Left lung (tissue), 10 donors: ENCODE results near the gene RAB6B. TPM values are rescaled to one million over a fixed set of nuclear protein-coding genes. Genes with fewer than 3 reads are reported as not detected.

ENCODE experiments used
- ATAC-seq: fragments of 200-7000 bp; cut with Tn5 transposase; one replicate; pipeline ENCODE4 v1.9.1; 2020; ENCODE audit warnings: moderate library complexity
- DNase-seq, 4 donors: peaks; one replicate each; pipeline ENCODE4 v3.0.0-alpha.2; 2013 to 2020
- H3K27ac ChIP-seq, 2 donors: fragments of 200-600 bp; sonication (generic) in 1 of 2; one replicate each; pipeline versions ENCODE4 v1.5.0 to v1.8.0; 2020 to 2021
- H3K27me3 ChIP-seq, 2 donors: fragments of 200-600 bp; sonication (generic) in 1 of 2; one replicate each; pipeline versions ENCODE4 v1.5.0 to v1.8.0; 2020 to 2021
- H3K36me3 ChIP-seq, 2 donors: fragments of 200-600 bp; sonication (generic) in 1 of 2; one replicate each; pipeline versions ENCODE4 v1.5.0 to v1.8.0; 2020 to 2021
- H3K4me1 ChIP-seq, 2 donors: fragments of 200-600 bp; one replicate each; pipeline ENCODE4 v1.8.0; 2021
- H3K4me3 ChIP-seq, 2 donors: fragments of 200-600 bp; sonication (generic) in 1 of 2; one replicate each; pipeline versions ENCODE4 v1.5.0 to v1.8.0; 2020 to 2021; ENCODE audit warnings: mild to moderate bottlenecking in 1 of 2
- H3K9me3 ChIP-seq, 2 donors: fragments of 200-600 bp; sonication (generic) in 1 of 2; one replicate each; pipeline versions ENCODE4 v1.5.0 to v1.8.0; 2020 to 2021
- CTCF ChIP-seq, 2 donors: fragments of 200-600 bp; sonication (generic) in 1 of 2; IDR thresholded peaks; one replicate each; pipeline versions ENCODE4 v1.5.0 to v1.8.0; 2021; ENCODE audit warnings: antibody characterized with exemption in 2 of 2
- intact Hi-C, 2 donors: fragments of 100-400 bp; cut with DNase I; formaldehyde crosslinking; loops; one replicate each; pipeline versions ENCODE4 v1.11.2 to v1.14.2; 2022
- polyA plus RNA-seq, 6 donors: library from polyadenylated mRNA; unstranded; fragments of 120-200 nt; gene quantifications; one replicate each; pipeline ENCODE4 v1.2.1, GENCODE V29; 2013; ENCODE audit not compliant: insufficient read length in 6 of 6
- total RNA-seq, 2 donors: library from RNA; stranded (reverse); fragmentation: NEBNext Ultra II Directional; extraction: Animal tissue kit (Norgen Biotek cat#: 25700); gene quantifications; one replicate each; pipeline ENCODE4 v1.2.1, GENCODE V29; 2021
- donor health status: DM: no; HTN: yes; CAD: no.
- donor health status: DM: no; HTN: no; CAD: no.

Gene RAB6B
- total and polyA plus RNA-seq, 8 donors, result 3.7 to 11.4 (median 6.1) TPM

GRCh38 chr3:133828576-133829309 is 66.9 kb downstream of the RAB6B start:
- no peak for TF ChIP-seq CTCF (IDR thresholded peaks at IDR 0.05)
- peaks cover 0 to 21% of the 10 kb centered on the region in 2 donors for H3K36me3 ChIP-seq
- H3K9me3 ChIP-seq, result no peaks in the 10 kb centered on the region
- intact Hi-C loops, result no loop called here
- no peaks in the 10 kb centered on the region for H3K4me1 ChIP-seq
- no peaks in the 10 kb centered on the region for H3K27me3 ChIP-seq
- DNase-seq (no peak), ATAC-seq (no peak)
- no peak overlapping the region for H3K4me3 ChIP-seq
- no peak overlapping the region for H3K27ac ChIP-seq

GRCh38 chr3:133827684-133828083 is 68.0 kb downstream of the RAB6B start:
- ATAC-seq, result no peak

GRCh38 chr3:133827136-133827535 is 68.5 kb downstream of the RAB6B start:
- no peak for TF ChIP-seq CTCF (IDR thresholded peaks at IDR 0.05)
- no peaks in the 10 kb centered on the region for H3K9me3 ChIP-seq
- intact Hi-C loops, result no loop called here
- H3K36me3 ChIP-seq, result peaks cover 0 to 36% of the 10 kb centered on the region in 2 donors
- no peaks in the 10 kb centered on the region for H3K27me3 ChIP-seq
- no peak for DNase-seq
- H3K4me1 ChIP-seq, result no peaks in the 10 kb centered on the region
- no peak for ATAC-seq
- no peak overlapping the region for H3K27ac ChIP-seq
- H3K4me3 ChIP-seq, result no peak overlapping the region

More at GRCh38 chr3:133827684-133828083, 68.0 kb downstream of the RAB6B start:
- H3K27me3 ChIP-seq, result no peaks in the 10 kb centered on the region
- H3K4me1 ChIP-seq, result no peaks in the 10 kb centered on the region
- no peak overlapping the region for H3K4me3 ChIP-seq
- no peak for TF ChIP-seq CTCF (IDR thresholded peaks at IDR 0.05)
- intact Hi-C loops, result no loop called here
- H3K9me3 ChIP-seq, result no peaks in the 10 kb centered on the region
- no peak overlapping the region for H3K27ac ChIP-seq
- H3K36me3 ChIP-seq, result peaks cover 0 to 31% of the 10 kb centered on the region in 2 donors
- DNase-seq, result no peak

- H3K9me3 ChIP-seq, result no peaks in the 10 kb centered on the region
- H3K27ac ChIP-seq, result no peak overlapping the region
- H3K4me3 ChIP-seq, result no peak overlapping the region
- DNase-seq (no peak), ATAC-seq (no peak)
- H3K36me3 ChIP-seq, result peaks cover under 1 to 46% of the 10 kb centered on the region in 2 donors
- H3K27me3 ChIP-seq, result no peaks in the 10 kb centered on the region
- H3K4me1 ChIP-seq, result no peaks in the 10 kb centered on the region
- intact Hi-C loops, result no loop called here
- no peak for TF ChIP-seq CTCF (IDR thresholded peaks at IDR 0.05)
These were observed 69.5 kb downstream of the RAB6B start for GRCh38 chr3:133825969-133826727.

GRCh38 chr3:133824961-133825485 is 70.7 kb downstream of the RAB6B start:
- H3K9me3 ChIP-seq, result no peaks in the 10 kb centered on the region
- no peak overlapping the region for H3K27ac ChIP-seq
- no peak overlapping the region for H3K4me3 ChIP-seq
- H3K27me3 ChIP-seq, result no peaks in the 10 kb centered on the region
- ATAC-seq, result no peak
- H3K4me1 ChIP-seq, result no peaks in the 10 kb centered on the region
- H3K36me3 ChIP-seq, result peaks cover 4 to 57% of the 10 kb centered on the region in 2 donors
- no peak for DNase-seq
- TF ChIP-seq CTCF (IDR thresholded peaks at IDR 0.05), result no peak
- intact Hi-C loops, result no loop called here
